Mammary epithelial cell (primary cell): ENCODE measurements around the gene STAT6.

Experiments used
- EZH2 ChIP-seq: IDR thresholded peaks from 2 replicates; pipeline ENCODE4 v1.6.1; 2012; ENCODE audit warnings: low read length, inconsistent platforms, borderline replicate concordance
- TF ChIP-seq, protein P1 (sequence below), 2 donors: IDR thresholded peaks in 1 of 2; conservative IDR thresholded peaks in 1 of 2; 2 replicates each; pipeline ENCODE4 v1.5.1; 2011 to 2012; ENCODE audit warnings: inconsistent platforms in 2 of 2, low read length in 2 of 2, mild to moderate bottlenecking in 2 of 2, control low read depth in 1 of 2, low read depth in 1 of 2; ENCODE audit not compliant: insufficient read depth in 1 of 2; ENCODE audit errors: extremely low read depth in 1 of 2

DNA sequence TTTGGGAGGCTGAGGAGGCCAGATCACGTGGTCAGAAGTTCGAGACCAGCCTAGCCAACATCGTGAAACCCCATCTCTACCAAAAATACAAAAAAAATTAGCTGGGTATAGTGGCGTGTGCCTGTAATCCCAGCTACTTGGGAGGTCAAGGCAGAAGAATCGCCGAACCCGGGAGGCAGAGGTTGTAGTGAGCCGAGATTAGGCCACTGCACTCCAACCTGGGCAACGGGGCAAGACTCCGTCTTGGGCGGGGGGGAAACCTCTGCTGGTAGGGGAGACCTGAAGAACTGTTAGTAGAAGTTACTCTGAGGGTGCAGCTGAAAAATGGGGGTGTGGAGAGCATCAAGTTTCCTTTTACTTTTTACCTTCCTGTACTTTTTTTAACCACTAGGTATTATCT lies 14.9 kb upstream of the STAT6 start:
- TF ChIP-seq EZH2 = no peak
- TF ChIP-seq, protein P1, sequence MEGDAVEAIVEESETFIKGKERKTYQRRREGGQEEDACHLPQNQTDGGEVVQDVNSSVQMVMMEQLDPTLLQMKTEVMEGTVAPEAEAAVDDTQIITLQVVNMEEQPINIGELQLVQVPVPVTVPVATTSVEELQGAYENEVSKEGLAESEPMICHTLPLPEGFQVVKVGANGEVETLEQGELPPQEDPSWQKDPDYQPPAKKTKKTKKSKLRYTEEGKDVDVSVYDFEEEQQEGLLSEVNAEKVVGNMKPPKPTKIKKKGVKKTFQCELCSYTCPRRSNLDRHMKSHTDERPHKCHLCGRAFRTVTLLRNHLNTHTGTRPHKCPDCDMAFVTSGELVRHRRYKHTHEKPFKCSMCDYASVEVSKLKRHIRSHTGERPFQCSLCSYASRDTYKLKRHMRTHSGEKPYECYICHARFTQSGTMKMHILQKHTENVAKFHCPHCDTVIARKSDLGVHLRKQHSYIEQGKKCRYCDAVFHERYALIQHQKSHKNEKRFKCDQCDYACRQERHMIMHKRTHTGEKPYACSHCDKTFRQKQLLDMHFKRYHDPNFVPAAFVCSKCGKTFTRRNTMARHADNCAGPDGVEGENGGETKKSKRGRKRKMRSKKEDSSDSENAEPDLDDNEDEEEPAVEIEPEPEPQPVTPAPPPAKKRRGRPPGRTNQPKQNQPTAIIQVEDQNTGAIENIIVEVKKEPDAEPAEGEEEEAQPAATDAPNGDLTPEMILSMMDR (conservative IDR thresholded peaks at IDR 0.05 in 1 of 2, IDR thresholded peaks at IDR 0.05 in 1 of 2; ENCODE audit: extremely low read depth in 1 of 2, insufficient read depth in 1 of 2, low read depth in 1 of 2, low read length in 2 of 2) = no peak
